Lower leg skin (tissue), 3 donors: ENCODE results near the gene CABLES1.

Experiments used
- CTCF ChIP-seq, 3 donors: fragments of 450-650 bp; IDR thresholded peaks; one replicate each; pipeline ENCODE4 v1.5.1; 2016; ENCODE audit warnings: antibody characterized with exemption in 3 of 3, mild to moderate bottlenecking in 3 of 3, moderate library complexity in 2 of 3
- POLR2A ChIP-seq, 2 donors: fragments of 450-650 bp; IDR thresholded peaks; one replicate each; pipeline ENCODE4 v1.6.1; 2016 to 2017; ENCODE audit warnings: antibody characterized with exemption in 2 of 2, mild to moderate bottlenecking in 1 of 2, moderate library complexity in 1 of 2

GRCh38 chr18:23186781-23187180 is 51.5 kb downstream of the CABLES1 start:
- TF ChIP-seq CTCF (IDR thresholded peaks at IDR 0.05) (no peak), POLR2A (IDR thresholded peaks at IDR 0.05) (no peak)
